ENCODE measurements around the gene RAB12.

Gene RAB12

DNA sequence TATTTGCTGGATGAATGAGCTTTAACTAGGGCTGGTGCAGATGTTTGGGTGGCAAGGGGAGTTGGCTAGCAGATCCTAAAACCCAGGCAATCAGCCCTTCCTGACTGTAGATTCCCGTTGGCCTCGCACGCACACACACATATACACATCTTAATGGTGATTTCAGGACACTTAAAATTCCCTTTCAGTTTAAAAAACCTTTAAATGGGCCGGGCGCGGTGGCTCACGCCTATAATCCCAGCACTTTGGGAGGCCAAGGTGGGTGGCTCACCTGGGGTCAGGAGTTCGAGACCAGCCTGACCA lies 76.6 kb downstream of the RAB12 start:
- no peak for DNase-seq (ENCODE audit: low read depth)

- DNase-seq (ENCODE audit: low read depth): no peak
Observed at GRCh38 chr18:8686611-8687010, 77.4 kb downstream of the RAB12 start.

- no peak for DNase-seq (ENCODE audit: low read depth)
Observed at GRCh38 chr18:8688216-8688800, 79.1 kb downstream of the RAB12 start.

DNA sequence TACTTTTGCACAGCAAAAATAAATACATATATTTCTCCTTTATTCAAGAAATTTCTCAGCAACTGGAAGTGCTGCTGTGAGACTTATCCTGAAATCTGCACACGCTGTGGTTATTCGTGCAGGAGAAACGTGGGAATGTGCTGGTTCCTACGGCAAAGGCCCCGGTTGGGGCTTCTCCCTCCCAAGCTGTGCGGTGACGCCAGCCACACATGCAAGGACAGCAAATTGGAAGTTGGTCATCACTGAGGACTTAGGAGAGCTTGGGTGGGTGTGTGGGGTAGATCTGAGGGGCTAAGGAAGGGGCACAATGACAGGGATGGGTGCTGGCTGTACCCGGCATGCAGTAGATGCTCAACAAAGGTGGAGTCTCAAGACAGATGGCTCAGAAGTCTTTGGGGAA lies 79.6 kb downstream of the RAB12 start:
- no peak for DNase-seq (ENCODE audit: low read depth)
